Suprapubic skin (tissue), 4 donors: ENCODE data around the gene ALDH3B2.

Source experiments
- CTCF ChIP-seq, 2 donors: fragments of 200-600 bp in 1 of 2; fragments of 450-650 bp in 1 of 2; sonication (generic) in 1 of 2; IDR thresholded peaks; one replicate each; pipeline ENCODE4 v1.5.1; 2016 to 2019; ENCODE audit warnings: antibody characterized with exemption in 2 of 2, mild to moderate bottlenecking in 1 of 2, moderate library complexity in 1 of 2
- POLR2A ChIP-seq, 2 donors: fragments of 450-650 bp; IDR thresholded peaks; one replicate each; pipeline ENCODE4 v1.6.1; 2017; ENCODE audit warnings: antibody characterized with exemption in 2 of 2, mild to moderate bottlenecking in 2 of 2, moderate library complexity in 2 of 2
- POLR2AphosphoS5 ChIP-seq, 3 donors: sonication (generic); formaldehyde crosslinking; IDR thresholded peaks; one replicate each; pipeline ENCODE4 v1.6.1; 2017; ENCODE audit warnings: antibody characterized with exemption in 3 of 3

DNA sequence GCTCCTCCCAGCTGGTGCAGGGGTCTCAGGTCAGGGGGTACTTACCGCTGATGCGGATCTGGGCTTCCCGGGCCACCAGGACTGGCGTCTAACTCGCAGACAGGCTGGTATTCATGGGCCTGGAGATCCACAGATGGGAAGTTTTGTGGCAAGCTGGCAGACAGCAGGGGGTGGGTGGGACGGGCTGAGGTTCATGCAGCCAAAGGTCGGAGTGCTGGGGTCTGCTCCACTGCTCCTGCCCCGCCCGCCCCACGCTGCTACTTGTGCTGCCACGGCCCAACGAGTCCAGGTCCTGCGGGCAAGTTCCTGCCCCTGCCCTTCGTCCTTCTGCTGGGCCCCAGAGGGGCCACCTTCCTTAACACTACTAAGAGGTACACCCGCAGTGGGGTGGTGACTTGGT is 27.0 kb downstream of the ALDH3B2 start:
- TF ChIP-seq CTCF (IDR thresholded peaks at IDR 0.05) (no peak), POLR2A (IDR thresholded peaks at IDR 0.05) (no peak), POLR2AphosphoS5 (IDR thresholded peaks at IDR 0.05) (no peak)
